Measurements from ENCODE around the gene YTHDF1. TPM values are rescaled to one million over a fixed set of nuclear protein-coding genes. Genes with fewer than 3 reads are reported as not detected.

YTHDF1 gene
- total RNA-seq, 1 donor from 2014 or later: 59.0 TPM

DNA sequence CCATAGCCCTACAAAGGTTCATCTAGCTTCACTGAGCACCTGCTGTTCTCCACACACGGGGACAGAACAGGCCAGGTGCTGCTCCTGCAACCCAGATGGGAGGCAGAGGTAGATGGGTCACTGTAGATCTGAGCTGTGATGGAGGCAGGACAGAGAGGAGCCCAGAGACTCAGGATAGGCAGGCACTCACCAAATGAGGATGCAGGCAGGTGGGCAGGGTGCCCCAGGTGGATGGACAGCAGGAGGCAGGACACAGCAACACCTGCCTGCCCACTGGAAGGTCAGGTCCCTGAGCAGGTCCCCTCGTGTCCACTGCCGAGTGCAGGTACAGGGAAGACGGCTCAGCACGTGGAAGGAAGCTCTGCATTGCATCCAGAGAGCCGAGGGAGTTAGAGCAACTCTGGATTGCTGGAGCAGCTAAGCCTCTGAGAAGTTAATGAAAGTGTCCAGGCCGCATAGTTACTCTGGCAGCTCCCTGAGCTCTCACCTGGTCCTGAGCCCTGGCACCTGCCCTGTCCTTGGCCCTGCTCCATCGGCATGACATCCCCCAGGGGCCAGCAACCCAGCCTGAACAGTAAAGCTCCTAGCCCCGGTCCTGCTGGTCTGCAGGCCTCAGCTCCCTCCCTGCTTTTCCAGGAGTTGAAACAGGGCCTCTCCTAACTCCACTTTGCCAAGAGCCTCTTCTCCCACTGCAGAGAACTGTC, 4.9 kb upstream of the YTHDF1 start:
- Mint-ChIP-seq H3K4me3 (no peak overlapping the region), H3K27ac (ENCODE audit: unreplicated experiment) (no peak overlapping the region)
- DNase-seq (ENCODE audit: low read depth, low spot score): no peak

DNA sequence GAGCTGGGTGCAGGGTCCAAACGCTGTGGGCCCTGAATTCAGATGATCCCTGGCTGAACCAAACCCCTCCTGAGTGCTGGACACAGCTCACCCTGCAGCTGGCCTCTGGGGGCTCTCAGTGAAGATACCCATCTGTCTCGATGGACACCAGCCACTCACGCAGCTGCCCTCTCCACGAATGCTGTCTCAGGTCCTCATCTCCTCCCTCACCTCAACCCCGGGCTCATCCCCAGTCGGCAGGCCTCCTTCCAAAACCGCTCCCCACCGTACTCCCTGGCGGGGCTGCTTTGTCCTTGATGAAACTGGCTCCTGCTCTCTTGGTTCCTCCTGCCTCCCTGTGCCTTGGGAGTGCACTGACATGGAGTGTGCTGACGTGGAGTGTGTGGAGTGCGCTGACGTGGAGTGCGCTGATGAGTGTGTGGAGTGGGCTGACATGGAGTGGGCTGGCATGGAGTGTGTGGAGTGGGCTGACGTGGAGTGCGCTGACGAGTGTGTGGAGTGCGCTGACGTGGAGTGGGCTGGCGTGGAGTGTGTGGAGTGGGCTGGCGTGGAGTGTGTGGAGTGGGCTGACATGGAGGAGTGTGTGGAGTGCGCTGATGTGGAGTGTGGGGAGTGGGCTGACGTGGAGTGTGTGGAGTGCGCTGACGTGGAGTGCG, 4.1 kb upstream of the YTHDF1 start:
- H3K27me3 Mint-ChIP-seq (ENCODE audit: low read depth): peaks cover 17% of the 10 kb centered on the region
- H3K4me1 Mint-ChIP-seq: peaks cover 20% of the 10 kb centered on the region
- TF ChIP-seq, protein P1, sequence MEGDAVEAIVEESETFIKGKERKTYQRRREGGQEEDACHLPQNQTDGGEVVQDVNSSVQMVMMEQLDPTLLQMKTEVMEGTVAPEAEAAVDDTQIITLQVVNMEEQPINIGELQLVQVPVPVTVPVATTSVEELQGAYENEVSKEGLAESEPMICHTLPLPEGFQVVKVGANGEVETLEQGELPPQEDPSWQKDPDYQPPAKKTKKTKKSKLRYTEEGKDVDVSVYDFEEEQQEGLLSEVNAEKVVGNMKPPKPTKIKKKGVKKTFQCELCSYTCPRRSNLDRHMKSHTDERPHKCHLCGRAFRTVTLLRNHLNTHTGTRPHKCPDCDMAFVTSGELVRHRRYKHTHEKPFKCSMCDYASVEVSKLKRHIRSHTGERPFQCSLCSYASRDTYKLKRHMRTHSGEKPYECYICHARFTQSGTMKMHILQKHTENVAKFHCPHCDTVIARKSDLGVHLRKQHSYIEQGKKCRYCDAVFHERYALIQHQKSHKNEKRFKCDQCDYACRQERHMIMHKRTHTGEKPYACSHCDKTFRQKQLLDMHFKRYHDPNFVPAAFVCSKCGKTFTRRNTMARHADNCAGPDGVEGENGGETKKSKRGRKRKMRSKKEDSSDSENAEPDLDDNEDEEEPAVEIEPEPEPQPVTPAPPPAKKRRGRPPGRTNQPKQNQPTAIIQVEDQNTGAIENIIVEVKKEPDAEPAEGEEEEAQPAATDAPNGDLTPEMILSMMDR (conservative IDR thresholded peaks at IDR 0.05): no peak
- H3K36me3 Mint-ChIP-seq (ENCODE audit: low read depth): no peaks in the 10 kb centered on the region
- no peak for DNase-seq (ENCODE audit: low read depth, low spot score)
- H3K4me3 Mint-ChIP-seq: peak overlapping the region; percentile 36
- H3K27ac Mint-ChIP-seq (ENCODE audit: unreplicated experiment): no peak overlapping the region
- no peaks in the 10 kb centered on the region for H3K9me3 Mint-ChIP-seq

More for the DNA sequence above, 4.9 kb upstream of the YTHDF1 start:
- peaks cover 17% of the 10 kb centered on the region for H3K27me3 Mint-ChIP-seq (ENCODE audit: low read depth)
- no peaks in the 10 kb centered on the region for H3K9me3 Mint-ChIP-seq
- H3K36me3 Mint-ChIP-seq (ENCODE audit: low read depth): no peaks in the 10 kb centered on the region
- peaks cover 16% of the 10 kb centered on the region for H3K4me1 Mint-ChIP-seq
- TF ChIP-seq, protein P1 (conservative IDR thresholded peaks at IDR 0.05): no peak

DNA sequence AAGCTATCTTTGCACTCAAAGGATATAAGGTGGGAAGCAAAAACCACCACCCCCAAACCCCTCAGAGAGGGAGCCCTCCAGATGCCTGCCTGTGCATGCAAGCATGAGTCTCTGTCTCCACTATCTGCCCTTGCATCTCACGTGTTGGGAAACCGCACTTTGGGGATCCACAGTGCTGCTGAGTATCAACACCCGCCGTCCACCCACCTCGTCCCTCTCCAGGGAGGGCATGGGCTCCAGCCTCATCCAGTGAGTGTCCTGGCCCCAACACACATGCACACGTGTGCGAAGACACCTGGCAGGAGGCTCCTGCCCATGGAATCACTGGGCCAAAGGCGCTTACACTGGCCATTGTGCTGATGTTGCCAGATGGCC, 3.5 kb upstream of the YTHDF1 start:
- H3K36me3 Mint-ChIP-seq (ENCODE audit: low read depth): peaks cover 2% of the 10 kb centered on the region
- H3K27me3 Mint-ChIP-seq (ENCODE audit: low read depth): peaks cover 17% of the 10 kb centered on the region
- no peak for DNase-seq (ENCODE audit: low read depth, low spot score)
- TF ChIP-seq, protein P1 (conservative IDR thresholded peaks at IDR 0.05): no peak
- peaks cover 25% of the 10 kb centered on the region for H3K4me1 Mint-ChIP-seq
- no peaks in the 10 kb centered on the region for H3K9me3 Mint-ChIP-seq
- no peak overlapping the region for H3K4me3 Mint-ChIP-seq
- H3K27ac Mint-ChIP-seq (ENCODE audit: unreplicated experiment): no peak overlapping the region

DNA sequence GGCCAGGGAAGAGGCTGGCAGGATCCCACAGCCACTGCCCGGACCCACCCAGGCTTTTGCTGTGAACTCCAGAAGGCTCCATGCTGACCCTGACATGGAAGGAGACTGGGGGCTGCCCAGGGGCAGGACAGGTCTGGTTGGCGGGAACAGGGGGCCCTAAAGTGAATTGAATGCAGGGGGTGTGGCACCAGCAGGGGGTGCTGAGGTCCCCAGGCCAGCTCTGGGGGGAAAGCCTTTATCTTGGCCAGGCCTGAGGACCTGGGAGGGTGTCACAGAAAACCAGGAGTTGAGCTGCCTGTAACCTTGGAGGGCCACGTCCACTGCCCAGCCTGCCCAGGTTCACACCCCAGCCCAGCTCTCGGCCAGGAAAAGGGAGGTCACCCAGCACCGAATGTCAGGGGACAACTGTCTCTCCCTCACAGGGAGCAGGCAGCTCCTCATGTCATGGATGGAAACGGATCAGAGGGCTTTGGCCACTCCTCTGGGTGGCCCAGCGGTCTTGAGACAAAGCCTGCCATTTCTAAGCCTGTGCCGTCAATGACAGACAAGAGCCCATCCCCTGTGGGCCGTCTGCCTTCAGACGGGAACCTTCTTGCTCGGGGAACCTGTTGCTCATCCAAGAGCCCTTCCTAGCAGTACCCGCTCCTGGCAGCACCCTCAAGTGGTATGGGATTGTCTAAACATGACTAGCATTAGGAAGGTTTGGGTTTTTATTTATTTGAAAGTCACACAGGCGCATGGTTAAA, 2.9 kb upstream of the YTHDF1 start:
- TF ChIP-seq, protein P1 (conservative IDR thresholded peaks at IDR 0.05): no peak
- H3K27ac Mint-ChIP-seq (ENCODE audit: unreplicated experiment): no peak overlapping the region
- no peak overlapping the region for H3K4me3 Mint-ChIP-seq

DNA sequence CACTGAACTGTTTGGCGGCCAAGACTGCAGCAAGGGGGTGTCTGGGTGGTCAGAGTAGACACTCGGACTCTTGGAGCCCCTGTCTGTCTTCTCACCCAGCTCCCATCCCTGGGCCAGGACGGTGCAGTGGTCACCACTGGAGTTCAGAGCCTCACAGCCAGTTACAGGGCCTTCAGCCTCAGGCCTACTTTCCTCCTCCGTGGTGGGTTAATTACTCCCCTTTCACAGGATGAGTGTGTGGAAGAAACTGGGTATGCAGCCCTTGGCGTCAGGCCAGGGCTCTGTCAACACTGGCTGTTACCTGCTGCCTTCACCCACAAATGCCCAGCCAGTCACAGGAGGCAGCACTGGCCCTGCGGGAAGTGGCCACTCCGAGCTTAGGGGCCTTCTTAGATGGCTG, 1.8 kb upstream of the YTHDF1 start:
- peaks cover 31% of the 10 kb centered on the region for H3K4me1 Mint-ChIP-seq

More for the DNA sequence above, 2.9 kb upstream of the YTHDF1 start:
- Mint-ChIP-seq H3K9me3 (no peaks in the 10 kb centered on the region), H3K36me3 (ENCODE audit: low read depth) (peaks cover 5% of the 10 kb centered on the region), H3K4me1 (peaks cover 26% of the 10 kb centered on the region), H3K27me3 (ENCODE audit: low read depth) (peaks cover 17% of the 10 kb centered on the region)
- no peak for DNase-seq (ENCODE audit: low read depth, low spot score)

More for the DNA sequence above, 1.8 kb upstream of the YTHDF1 start:
- Mint-ChIP-seq H3K27ac (ENCODE audit: unreplicated experiment) (no peak overlapping the region), H3K4me3 (no peak overlapping the region), H3K36me3 (ENCODE audit: low read depth) (peaks cover 7% of the 10 kb centered on the region), H3K9me3 (no peaks in the 10 kb centered on the region), H3K27me3 (ENCODE audit: low read depth) (peaks cover 15% of the 10 kb centered on the region)
- TF ChIP-seq, protein P1 (conservative IDR thresholded peaks at IDR 0.05): no peak
- no peak for DNase-seq (ENCODE audit: low read depth, low spot score)

Measured in neural crest cell (in vitro differentiated cells).